Activated CD4-positive, alpha-beta T cell treated with anti-CD3 and anti-CD28 coated beads for 48 hours (primary cell): ENCODE measurements around the gene PDE8A.

ENCODE experiments used
- DNase-seq: peaks from one replicate; pipeline ENCODE4 v3.0.0-alpha.2; 2020

Gene PDE8A

DNA sequence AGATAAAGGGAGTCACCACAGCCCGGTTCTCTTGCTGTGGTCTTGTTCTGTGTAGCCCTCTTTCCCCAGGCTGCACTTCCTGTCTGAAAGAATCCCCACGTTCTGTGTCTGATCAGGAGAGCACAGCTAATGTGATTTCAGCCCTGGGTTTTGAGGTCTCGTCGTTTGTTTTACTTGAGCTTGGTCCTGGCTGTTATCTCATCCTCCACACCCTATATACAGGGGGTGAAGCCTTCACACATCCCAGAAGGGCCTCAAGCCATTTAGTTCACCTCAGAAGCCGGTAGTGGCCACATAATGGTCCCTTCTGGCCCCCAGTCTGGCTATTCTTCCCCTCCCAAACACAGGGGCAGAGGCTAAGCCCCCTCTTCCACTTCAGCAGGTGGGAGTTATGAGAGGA lies 115.6 kb downstream of the PDE8A start:
- DNase-seq = no peak

DNA sequence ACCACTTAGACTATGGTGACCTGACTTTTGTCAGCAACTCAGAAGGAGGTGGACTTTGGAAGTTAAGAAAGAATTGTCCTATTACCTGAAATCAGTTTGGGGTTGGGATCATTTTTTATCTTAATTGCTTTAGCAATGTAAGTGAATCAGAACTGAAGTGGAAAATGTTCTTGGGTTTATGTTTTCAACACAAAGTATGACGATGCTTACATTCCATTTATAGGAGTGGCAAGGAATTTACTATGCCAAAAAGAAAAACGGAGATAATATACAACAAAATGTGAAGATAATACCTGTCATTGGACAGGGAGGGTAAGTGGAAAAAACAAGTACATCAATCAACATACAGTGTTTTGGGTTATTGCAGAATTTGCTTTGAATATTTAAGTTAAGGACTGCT lies 116.1 kb downstream of the PDE8A start:
- no peak for DNase-seq

DNA sequence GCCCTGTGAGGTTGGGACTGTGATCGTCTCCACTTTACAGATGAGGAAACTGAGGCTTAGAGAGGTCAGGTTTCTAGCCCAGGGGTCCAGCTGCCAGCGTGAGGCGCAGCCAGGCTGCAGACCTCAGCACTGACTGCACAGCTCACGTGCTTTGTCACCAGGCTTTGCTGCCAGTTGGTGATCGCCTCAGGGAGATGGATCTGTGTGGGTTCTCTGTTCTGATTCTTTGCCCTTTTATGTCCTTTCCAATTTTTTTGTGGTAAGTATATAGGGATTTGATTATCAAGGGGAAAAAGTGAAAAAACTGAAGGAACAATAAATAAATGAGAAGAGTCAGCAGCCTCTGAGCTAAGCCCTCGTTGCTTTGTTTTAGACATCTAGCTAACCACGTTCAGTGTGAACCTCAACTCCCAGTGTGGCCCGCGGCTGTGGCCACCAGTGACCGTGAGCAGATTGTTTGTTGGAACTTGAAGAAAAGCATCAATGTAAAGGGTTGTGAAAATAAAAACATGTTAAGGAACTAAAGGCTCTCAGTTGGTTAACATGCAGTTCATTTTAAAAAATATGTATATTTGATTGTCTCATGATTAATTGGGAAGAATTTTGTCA lies 117.6 kb downstream of the PDE8A start:
- DNase-seq = no peak

DNA sequence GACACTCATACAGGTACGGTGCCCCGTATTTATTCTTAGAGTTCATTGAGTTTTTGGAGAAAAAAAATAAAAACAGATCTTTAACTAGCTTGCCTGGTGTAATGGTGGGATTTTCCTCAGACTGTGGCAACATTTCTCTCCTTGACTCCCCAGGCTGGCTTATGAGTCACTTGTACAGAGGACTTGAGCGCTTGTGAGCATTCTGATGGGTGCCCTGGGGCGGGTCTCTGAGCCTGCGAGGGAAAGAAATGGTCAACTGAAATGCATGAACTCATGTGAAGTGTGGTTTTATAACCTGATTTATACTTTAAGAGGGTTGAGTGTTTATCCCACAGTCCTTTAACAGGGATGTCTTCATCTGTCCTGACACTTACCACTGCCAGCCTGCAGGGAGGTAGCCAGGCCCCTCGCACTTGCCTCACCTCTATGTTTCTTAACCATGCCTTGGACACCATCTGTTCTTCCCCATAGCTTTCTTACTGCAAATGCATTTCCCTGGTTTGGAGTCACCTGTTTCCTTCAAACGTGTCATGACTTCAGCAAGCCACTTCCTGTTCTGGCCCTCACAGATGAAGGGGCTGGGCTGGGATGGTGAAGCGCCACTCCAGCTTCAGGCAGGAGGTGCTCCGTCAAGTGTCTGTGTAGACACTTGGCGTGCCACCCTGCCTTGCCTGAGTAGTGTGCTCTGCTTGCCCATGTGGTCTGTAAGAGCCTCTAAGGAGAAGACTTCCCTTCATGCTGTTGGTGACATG lies 118.7 kb downstream of the PDE8A start:
- peak; percentile 31 for DNase-seq

DNA sequence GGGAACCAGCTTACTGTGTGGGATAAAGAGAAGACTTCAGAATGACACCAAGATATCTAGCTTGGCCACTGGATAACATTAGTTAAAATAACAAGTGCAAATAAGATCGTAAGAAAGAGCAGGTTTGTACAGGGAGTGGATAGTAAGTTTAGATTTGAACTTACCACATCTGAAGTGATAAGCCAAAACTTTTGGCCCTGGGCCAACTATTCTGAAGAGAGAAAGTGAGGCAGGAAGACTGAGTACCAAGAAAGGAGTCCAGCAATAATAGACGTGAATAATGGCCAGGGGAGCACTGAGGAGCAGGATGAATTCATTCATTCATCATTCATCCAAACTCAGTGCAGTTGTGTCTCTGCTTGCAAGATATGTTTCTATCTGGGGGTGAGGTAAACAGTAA lies 122.9 kb downstream of the PDE8A start:
- DNase-seq = no peak

DNA sequence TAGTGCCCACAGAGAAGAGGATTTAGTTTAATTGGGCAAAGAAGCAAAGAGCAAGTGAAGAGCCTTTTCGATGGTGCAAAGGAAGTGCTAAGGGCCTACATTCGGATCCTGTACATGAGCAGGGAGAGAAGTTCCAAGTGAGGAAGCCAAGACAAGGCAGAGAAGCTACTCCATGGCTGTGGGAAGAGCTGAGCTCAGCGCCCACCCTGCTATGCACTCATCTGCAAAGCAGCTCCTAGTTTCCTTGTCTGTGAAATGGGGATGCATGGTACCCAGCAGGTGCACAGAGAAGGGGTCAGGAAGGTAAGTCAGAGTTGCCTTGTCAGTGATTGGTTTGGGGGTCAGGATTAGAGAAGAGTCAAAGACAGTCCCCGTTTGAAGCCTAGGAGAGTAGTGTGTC lies 126.5 kb downstream of the PDE8A start:
- no peak for DNase-seq

DNA sequence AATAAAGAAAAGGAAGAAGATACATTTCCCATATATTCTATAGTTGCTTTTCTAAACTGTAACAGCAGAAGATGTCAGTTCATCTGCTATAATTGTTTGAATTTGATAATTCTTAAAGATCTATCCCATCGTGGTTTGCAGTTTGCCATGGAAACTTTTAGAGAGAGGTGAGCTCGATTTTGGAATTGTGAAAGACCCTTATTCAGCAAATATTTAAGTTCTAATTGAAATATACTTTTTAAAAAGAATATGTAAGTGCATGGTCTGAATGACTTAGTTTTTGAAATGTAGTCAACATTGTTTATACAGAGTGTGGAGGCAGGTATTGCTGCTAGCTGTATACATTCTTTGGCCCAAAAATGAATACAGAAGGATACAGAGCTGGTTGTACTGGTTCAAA lies 127.7 kb downstream of the PDE8A start:
- no peak for DNase-seq

DNA sequence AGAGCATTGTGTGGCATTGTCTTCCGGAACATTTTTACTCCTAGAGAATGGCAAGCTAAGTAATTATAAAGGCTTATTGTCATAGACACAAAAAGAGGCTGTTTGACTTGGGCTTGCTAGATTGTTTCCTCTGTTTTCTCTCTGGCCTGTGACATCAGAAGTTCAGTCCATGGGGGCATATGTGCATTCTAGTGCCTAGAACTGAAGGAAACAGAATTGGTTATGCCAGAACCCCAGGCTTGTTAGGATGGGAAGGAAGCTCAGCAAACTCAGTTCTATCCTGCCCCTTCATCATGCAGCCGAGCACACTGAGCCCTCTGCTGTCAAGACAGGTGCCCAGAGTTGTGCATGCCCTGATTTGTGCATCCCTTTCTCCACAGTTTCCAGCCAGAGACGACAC lies 131.3 kb downstream of the PDE8A start:
- DNase-seq = no peak

DNA sequence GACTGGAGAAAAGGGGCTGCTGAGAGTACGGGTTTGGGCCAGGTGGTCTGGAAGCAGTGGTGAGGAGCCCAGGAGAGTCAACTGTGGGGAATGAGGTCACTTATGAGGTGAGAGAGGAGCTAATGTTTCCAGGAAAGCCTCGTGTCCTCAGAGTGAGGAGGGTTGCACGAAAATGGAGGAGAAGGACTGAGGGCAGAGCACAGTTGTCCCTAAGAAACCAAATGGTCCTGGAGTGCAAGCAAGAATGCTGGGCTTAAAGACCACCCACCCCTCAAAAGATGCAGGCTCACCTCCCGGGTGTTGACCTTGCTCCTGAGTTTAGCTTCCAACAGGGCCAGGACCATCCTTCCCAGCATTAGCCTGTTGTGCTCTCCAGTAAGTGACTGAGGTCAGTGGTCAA lies 133.2 kb downstream of the PDE8A start:
- DNase-seq = no peak

DNA sequence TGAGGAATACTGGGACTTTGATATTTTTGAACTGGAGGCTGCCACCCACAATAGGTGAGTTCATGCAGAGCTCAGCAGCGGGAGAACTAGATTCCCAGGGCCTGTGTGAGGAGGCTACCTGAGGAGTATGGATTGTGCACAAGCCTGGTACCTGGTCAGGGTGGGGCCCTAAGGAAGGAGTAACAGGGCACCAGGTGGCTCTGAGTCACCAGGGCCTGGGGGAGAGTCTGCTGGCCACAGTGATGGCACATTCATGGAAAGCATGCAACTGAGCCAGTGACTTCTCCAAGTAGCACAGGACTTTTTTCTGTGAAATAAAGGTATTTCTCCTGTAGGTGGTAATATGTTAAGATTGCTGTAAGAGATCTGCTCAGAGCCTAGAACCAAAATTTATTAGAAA lies 134.4 kb downstream of the PDE8A start:
- DNase-seq = no peak

DNA sequence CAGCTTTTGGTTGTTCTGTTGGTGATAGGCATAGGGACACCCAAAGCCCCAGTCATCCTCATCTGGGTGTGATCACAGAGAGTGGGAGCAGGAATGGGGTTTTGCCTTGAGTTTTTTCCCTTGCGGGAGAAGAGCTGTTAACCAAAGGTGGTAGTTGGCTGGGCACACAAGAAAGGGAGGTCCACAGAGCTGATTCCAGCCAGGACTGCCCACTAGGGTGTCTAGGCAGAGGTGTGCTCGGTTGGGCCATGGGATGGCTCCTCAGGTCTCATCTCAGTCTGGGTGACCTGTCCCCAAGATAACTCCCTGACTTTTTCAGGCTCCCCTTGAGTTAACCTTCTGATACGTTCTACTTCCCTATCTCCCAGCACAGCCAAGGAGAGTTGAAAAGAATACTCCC lies 134.8 kb downstream of the PDE8A start:
- no peak for DNase-seq

DNA sequence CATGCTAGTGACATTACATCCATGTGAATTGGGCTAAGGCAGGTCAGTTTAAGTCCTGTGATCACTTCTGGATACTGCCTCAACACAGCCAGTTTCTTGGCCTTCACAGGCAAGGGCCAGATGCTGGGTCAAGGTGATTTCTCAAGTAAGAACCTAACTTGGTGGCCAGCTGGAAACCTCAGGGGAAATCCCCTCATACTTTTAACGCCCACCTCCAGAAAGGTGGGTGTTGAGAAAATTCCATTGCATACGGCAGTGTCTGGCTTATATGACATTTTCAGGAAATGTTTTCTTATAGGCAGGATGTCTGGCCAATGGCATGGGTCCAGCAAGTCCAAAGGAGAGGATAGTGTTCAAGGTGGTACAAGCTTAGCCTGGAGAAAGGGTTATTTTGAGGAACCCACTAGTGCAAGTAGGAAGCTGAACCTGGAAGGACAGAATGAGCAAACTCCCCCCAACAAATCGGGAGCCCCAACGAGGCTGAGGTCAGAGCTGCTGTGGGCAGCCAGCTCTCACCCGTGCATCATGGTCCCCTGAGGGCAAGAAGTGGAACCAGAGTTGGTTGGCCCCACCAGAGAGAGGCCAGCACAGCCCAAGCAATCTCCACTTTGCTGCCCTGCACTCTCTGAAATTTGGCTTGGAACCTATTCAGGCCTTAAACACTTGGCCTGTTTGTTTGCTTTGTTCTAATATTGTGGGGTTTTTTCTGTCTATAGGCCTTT lies 135.4 kb downstream of the PDE8A start:
- DNase-seq = no peak

DNA sequence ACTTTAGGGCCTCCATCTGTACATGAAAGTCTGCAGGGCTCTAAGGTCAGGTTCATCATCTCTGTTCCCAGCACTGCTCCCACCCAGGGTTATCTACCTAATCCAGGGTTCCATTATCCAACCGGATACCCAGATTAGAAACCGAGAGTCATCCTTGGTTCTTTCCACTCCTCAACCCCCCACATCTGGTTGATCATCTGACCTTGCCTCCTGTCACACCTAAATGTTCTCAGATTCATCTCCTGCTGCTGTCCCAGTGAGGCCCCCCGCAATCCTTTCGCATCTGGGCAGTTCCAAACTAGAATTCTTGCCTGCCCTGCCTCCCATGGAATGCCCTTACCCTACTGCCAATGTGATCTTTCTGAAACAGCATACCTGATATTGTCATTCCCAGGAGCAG lies 136.5 kb downstream of the PDE8A start:
- no peak for DNase-seq

DNA sequence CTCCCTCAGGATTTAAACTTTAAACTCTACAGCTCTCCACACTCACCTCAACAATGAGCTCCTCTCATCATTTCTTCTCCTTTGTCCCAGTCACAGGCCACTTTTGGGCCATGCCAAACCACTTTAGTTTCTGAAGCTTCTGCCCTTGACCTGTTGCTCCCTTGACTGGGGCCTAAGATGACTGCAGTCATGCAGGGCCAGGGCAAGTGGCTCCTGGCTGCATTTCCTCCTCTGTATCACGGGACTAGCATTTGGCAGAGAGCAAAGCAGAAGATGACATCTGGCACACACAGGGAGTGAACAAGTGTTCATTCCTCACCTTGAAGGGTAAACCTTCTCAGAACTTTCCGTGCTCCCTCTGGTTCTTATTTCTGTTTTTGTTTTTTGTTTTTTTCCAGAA lies 136.9 kb downstream of the PDE8A start:
- DNase-seq = no peak

DNA sequence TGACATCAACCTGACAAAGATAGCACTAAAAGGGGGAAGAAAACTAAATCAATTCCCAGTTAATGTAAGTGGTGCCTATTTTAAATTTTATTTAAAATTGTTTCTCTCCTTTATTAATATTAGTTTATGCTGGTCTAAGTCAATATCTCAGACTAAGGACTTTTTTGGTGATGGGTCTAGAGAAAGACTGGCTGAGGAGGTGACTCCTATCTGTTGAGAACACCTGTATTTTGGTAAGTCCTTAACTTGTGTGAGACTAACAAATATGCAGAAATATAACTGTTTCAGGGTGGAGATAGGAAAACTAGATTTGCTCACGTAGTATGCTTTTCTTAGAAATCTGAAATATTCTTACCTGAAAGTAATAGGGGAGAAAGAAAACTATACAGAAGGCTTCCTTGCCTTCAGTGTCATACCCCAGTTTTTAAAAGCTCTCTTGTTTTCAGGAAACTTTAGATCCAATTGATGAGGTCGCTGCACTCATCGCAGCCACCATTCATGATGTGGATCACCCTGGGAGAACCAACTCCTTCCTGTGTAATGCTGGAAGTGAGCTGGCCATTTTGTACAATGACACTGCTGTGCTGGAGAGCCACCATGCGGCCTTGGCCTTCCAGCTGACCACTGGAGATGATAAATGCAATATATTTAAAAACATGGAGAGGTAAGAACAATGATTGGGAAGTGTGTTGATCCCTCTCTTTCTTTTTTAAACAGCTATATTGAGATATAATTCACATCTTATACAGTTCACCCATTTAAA lies 138.9 kb downstream of the PDE8A start:
- no peak for DNase-seq

DNA sequence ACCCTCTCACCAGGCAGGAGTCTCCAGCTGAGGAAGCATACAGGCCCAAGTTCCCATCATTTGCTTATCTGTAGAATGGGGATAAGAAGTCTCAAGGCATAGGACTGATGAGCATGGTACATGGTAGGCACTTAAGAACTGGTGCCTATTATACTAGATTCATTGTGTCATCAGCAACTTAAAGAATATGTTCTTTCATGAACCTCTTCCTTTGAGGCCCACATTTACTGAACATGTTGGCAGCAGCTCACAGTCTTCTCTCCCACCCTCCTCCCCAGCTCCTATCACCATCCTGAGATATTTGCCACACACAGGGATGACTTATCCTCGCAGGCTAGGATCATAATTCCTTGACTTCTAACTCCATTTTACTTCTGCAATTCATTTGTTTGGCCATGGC lies 142.5 kb downstream of the PDE8A start:
- DNase-seq = no peak

DNA sequence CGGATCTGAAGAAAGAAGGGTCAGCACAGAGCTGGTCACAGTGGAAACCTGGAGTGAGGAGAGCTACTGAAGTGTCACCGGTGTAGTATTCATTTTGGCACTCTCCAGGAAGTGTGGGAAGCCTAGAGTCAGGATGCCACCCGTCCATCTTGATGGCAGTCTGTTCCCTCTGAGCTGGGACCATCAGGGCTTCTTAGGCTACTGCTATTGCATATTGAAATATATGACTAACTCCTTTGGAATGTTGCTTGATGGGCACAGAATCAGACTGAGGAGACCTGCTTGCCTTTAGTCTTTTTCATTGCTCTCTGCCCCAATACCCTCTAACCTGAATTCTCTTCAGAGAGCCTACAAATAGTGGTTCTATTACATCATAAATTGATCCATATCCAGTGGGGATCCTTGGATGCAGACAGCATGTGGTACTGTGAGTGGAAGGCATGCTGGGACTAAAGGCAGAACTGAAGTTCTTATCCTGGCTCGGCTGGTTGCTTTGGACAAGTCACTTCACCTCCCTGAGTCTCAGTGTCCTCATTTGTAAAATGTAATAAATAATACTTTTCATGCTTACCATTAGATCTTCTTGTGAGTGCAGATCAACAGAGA lies 143.5 kb downstream of the PDE8A start:
- DNase-seq = no peak

DNA sequence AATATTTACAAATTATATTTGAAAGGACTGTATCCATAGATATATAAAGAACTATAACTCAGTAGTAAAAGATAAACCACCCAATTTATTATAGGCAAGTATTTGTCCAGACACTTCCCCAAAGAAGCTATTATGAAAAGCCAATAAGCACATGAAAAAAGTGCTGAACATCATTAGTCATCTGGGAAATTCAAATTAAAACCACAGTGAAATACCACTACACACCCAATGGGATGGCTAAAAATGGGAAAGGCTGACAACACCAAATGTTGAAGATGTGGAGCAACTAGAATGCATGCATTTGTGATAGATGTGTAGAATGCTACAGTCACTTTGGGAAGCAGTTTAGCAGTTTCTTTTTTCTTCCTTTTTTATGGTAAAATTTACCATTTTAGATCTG lies 147.0 kb downstream of the PDE8A start:
- no peak for DNase-seq

DNA sequence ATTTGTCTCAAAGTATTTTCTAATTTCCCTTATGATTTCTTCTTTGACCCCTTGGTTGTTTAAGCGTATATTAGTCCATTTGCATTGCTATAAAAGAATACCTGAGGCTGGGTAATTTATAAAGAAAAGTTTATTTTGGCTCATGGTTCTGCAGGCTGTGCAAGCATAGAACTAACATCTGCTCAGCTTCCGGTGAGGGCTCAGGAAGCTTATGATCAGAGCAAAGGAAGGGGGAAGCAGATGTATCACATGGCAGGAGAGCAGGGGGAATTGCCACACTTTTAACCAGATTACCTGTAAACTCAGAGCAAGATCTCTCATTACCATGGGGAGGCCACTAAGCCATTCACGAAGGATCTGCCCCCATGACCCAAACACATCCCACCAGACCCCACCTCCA lies 148.2 kb downstream of the PDE8A start:
- no peak for DNase-seq

DNA sequence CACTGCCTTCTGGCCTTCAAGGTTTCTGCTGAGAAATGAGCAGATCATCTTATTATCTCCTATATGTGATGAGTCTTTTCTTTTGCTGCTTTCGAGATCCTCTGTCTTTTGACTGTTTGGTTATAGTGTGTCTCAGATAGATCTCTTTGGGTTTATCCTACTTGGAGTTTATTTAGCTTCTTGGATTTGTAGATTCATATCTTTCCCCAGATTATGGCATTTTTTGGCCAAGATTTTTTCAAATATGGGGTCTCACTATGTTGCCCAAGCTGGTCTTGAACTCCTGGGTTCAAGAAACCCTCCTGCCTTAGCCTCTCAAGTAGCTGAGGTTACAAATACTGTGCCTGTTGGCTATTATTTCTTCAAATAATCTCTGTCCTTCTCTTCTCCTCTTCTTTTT lies 150.3 kb downstream of the PDE8A start:
- no peak for DNase-seq

DNA sequence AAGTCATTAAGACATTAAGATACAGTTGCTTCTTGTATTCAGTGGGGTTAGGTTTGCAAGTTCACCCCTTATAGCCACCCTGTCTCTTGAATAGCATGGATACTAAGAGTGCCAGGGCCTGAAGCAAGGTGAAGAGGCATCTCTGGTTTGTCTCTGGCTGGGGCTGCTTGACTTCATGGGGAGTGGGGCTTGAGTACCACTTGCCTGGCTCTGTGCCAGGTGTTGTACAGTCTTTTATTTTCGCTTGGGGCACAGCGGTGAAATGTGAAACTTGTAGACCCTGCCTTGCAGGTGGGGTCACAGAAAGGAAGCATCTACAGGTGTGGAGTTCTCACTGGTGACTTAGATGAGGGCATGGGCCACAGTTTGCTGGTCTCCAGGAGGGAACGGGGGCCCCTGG lies 152.1 kb downstream of the PDE8A start:
- no peak for DNase-seq

DNA sequence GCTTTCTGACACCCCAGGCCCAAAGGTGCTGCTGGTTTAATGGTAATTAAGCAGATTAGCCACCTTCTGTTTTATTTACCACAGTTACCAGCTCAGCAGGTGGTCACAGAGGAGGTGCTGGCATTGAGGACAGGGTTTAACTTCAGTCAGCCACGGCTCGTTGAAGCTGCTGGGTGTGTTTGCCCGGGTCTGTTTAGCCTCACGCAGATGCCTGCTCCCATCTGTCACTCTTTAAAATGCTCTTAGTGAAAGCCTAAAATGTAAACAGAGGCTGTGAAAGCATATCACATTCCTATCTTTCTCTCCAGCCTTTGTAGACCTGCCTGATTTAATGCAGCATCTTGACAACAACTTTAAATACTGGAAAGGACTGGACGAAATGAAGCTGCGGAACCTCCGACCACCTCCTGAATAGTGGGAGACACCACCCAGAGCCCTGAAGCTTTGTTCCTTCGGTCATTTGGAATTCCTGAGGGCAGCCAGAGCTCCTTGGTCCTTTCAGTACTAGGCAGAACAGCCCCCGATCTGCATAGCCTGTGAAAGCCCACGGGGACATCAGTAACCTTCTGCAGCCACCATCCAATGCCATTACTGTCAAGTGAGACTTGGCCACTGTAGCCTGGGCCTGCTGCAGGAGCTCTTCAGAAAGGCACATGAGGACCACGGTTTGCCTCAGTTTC lies 156.0 kb downstream of the PDE8A start:
- DNase-seq = no peak

DNA sequence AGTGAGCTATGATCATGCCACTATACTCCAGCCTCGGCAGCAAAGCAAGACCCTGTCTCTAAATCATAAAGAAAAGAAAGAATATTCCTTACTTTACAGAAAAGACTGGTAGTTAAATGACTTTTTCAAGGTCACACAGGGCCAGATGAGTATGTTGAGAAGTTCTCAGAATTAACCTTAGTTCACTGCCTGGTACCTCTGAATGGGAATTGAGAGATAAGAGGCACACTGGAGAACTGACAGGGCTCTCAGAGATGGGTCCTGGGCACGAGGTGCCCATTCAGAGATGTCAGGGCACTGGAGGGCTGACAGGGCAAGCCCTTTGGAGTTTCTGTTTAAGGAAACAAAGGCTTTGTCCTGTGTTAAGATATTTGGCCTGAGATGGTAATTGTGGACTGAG lies 157.7 kb downstream of the PDE8A start:
- DNase-seq = no peak
